Spleen (tissue), 11 donors: ENCODE results near the gene MED9. TPM values are rescaled to one million over a fixed set of nuclear protein-coding genes. Genes with fewer than 3 reads are reported as not detected.

Experiments
- DNase-seq: peaks from one replicate; pipeline ENCODE4 v3.0.0-alpha.2; 2020
- H3K27ac ChIP-seq, 8 donors: fragments of 200-600 bp; sonication (generic) in 7 of 8; 1 replicate in 4 of 8; 2 replicates in 4 of 8; pipeline versions ENCODE4 v1.5.0 to v1.8.0; 2016 to 2021; ENCODE audit warnings: inconsistent platforms in 4 of 8, mild to moderate bottlenecking in 4 of 8, moderate library complexity in 1 of 8
- H3K27me3 ChIP-seq, 7 donors: fragments of 200-600 bp; sonication (generic) in 6 of 7; replicated peaks in 1 of 7; 1 replicate in 4 of 7; 2 replicates in 3 of 7; pipeline versions ENCODE4 v1.5.0 to v1.8.0; 2016 to 2021; ENCODE audit warnings: inconsistent platforms in 3 of 7, mild to moderate bottlenecking in 1 of 7
- H3K36me3 ChIP-seq, 6 donors: fragments of 200-600 bp; sonication (generic) in 5 of 6; 1 replicate in 4 of 6; 2 replicates in 2 of 6; pipeline versions ENCODE4 v1.5.0 to v1.8.0; 2016 to 2021; ENCODE audit warnings: inconsistent platforms in 2 of 6
- H3K4me1 ChIP-seq, 6 donors: fragments of 200-600 bp; sonication (generic) in 5 of 6; 1 replicate in 3 of 6; 2 replicates in 3 of 6; pipeline versions ENCODE4 v1.5.0 to v1.8.0; 2016 to 2021; ENCODE audit warnings: inconsistent platforms in 3 of 6
- H3K4me3 ChIP-seq, 8 donors: fragments of 200-600 bp; sonication (generic) in 7 of 8; 1 replicate in 4 of 8; 2 replicates in 4 of 8; pipeline versions ENCODE4 v1.5.0 to v1.8.0; 2016 to 2021; ENCODE audit warnings: inconsistent platforms in 4 of 8, mild to moderate bottlenecking in 4 of 8, moderate library complexity in 2 of 8
- H3K9me3 ChIP-seq, 8 donors: fragments of 200-600 bp; sonication (generic) in 7 of 8; 1 replicate in 4 of 8; 2 replicates in 4 of 8; pipeline versions ENCODE4 v1.5.0 to v1.8.0; 2016 to 2021; ENCODE audit warnings: inconsistent platforms in 4 of 8
- POLR2A ChIP-seq, 3 donors: fragments of 450-650 bp; IDR thresholded peaks; one replicate each; pipeline ENCODE4 v1.5.1; 2017; ENCODE audit warnings: antibody characterized with exemption in 3 of 3, mild to moderate bottlenecking in 1 of 3
- POLR2AphosphoS5 ChIP-seq, 3 donors: sonication (generic); formaldehyde crosslinking; IDR thresholded peaks; one replicate each; pipeline ENCODE4 v1.5.1; 2017; ENCODE audit warnings: antibody characterized with exemption in 3 of 3
- WGBS, 5 donors: extraction: QIAGEN DNeasy Blood & Tissue Kit in 3 of 5; methylation state at CpG; one replicate each; pipeline versions ENCODE4 v1.1.5 to v1.1.7; 2013 to 2018; 5-methylcytosine and 5-hydroxymethylcytosine counted together
- intact Hi-C: fragments of 100-400 bp; cut with DNase I; formaldehyde crosslinking; loops from one replicate; pipeline ENCODE4 v1.15.0; 2023; ENCODE audit warnings: low total_unique reads
- polyA plus RNA-seq, 3 donors: library from polyadenylated mRNA; stranded (reverse); fragments of 200-250 nt; gene quantifications; one replicate each; pipeline ENCODE4 v1.2.1, GENCODE V29; 2013
- total RNA-seq, 7 donors: library from RNA; depleted of rRNA in 3 of 7; stranded (reverse); fragments of >200 nt in 3 of 7; fragmentation: NEBNext Ultra II Directional in 4 of 7; extraction: Animal tissue kit (Norgen Biotek cat#: 25700) in 4 of 7; gene quantifications; one replicate each; pipeline versions ENCODE4 v1.1.0 to v1.2.1, GENCODE V29; 2016 to 2021
- TF ChIP-seq, protein P1 (sequence below), 11 experiments: fragments of 200-600 bp in 7 of 11; fragments of 450-650 bp in 4 of 11; sonication (generic) in 4 of 11; IDR thresholded peaks in 8 of 11; conservative IDR thresholded peaks in 3 of 11; 1 replicate in 7 of 11; 2 replicates in 4 of 11; pipeline versions ENCODE4 v1.4.0 to v1.8.0; 2016 to 2021; ENCODE audit warnings: antibody characterized with exemption in 11 of 11, inconsistent platforms in 4 of 11, mild to moderate bottlenecking in 1 of 11
- donor health status: healthy with polysubstance abuse.
- donor health status: DM: no; HTN: no; CAD: no; lungs with moderate emphysema.
- donor health status: DM: no; HTN: no; CAD: no.
- donor health status: Bipolar disorder and iron deficiency.
- donor health status: healthy.
- donor health status: DM: no; HTN: no; CAD: no.
- donor health status: DM: yes; HTN: yes; CAD: no.

Gene MED9
- total and polyA plus RNA-seq, 10 donors = 8.5 to 19.2 (median 14.1) TPM

DNA sequence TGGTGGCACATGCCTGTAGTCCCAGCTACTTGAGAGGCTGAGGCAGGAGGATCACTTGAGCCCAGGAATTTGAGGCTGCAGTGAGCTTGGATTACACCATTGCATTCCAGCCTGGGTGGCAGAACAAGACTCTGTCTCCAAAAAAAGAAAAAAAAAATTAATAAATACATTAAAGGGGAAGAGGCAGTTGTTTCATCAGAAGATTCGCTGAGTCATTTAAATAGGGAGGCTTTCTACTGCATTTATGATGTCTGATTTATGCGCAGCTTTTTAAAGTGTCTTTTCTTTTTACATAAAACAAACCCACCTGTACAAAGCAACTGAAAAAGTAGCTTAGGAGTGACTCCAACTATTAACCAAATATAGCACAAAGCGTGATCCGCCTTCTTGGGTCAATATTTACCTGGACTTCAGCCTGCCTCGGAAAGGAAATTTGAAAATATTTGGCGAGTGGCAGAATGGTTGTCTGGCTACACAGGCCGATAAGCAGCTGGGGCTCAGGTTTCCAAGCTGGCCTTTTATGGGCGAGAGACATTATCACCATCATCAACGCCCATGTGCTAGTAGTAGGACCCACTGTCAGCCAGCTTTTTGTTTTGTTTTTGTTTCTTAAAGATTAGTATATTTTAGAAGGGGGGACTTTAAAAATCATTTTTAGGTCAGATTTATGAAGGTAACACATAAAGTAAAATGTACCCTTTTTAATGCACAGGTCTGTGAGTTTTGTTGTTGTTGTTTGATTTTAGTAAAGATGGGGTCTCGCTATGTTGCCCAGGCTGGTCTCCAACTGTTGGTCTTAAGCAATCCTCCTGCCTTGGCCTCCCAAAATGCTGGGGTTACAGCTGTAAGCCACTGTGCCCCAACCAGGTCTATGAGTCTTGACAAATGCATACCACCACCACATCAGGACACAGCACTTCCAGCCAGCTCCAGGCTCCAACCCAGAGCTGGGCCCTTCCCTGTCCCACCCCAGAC lies 61.9 kb downstream of the MED9 start:
- H3K9me3 ChIP-seq = no peaks in the 10 kb centered on the region
- 88 to 93% (median 91%) methylated on average over 10 of the region's 10 CpGs for WGBS, 5 donors
- intact Hi-C loops = no loop called here

DNA sequence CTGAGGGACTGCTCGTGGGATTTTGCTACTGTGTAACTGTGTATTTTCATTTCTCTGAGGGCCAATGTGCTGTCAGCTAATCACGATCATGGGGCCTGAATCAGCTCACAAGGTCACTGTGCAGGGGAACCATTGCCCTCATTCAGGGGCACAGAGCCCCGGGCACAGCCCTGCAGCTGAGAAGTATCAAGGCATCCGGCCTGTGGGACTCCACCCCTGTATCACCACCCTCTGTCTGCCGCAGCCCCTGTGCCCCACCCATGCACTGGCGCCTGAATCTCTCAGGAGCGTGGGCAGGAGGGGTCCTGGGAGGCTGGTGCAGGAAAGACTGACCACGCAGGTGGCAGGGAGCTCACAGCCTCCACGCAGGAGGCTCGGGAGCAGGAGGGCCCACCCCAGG lies 62.8 kb downstream of the MED9 start:
- no peak for DNase-seq
- Histone ChIP-seq H3K4me3 (no peak overlapping the region), H3K36me3 (no peaks in the 10 kb centered on the region), H3K9me3 (no peaks in the 10 kb centered on the region), H3K27ac (no peak overlapping the region), H3K4me1 (no peaks in the 10 kb centered on the region), H3K27me3 (no peaks in the 10 kb centered on the region)
- intact Hi-C loops = no loop called here
- TF ChIP-seq POLR2AphosphoS5 (IDR thresholded peaks at IDR 0.05) (no peak), POLR2A (IDR thresholded peaks at IDR 0.05) (no peak)
- TF ChIP-seq, protein P1, sequence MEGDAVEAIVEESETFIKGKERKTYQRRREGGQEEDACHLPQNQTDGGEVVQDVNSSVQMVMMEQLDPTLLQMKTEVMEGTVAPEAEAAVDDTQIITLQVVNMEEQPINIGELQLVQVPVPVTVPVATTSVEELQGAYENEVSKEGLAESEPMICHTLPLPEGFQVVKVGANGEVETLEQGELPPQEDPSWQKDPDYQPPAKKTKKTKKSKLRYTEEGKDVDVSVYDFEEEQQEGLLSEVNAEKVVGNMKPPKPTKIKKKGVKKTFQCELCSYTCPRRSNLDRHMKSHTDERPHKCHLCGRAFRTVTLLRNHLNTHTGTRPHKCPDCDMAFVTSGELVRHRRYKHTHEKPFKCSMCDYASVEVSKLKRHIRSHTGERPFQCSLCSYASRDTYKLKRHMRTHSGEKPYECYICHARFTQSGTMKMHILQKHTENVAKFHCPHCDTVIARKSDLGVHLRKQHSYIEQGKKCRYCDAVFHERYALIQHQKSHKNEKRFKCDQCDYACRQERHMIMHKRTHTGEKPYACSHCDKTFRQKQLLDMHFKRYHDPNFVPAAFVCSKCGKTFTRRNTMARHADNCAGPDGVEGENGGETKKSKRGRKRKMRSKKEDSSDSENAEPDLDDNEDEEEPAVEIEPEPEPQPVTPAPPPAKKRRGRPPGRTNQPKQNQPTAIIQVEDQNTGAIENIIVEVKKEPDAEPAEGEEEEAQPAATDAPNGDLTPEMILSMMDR (IDR thresholded peaks at IDR 0.05 in 8 of 11, conservative IDR thresholded peaks at IDR 0.05 in 3 of 11) = no peak
- 66 to 89% (median 79%) methylated on average over 10 of the region's 10 CpGs for WGBS, 5 donors

More for the DNA sequence above, 61.9 kb downstream of the MED9 start:
- DNase-seq = no peak
- Histone ChIP-seq H3K27me3 (no peaks in the 10 kb centered on the region), H3K4me1 (no peaks in the 10 kb centered on the region), H3K4me3 (no peak overlapping the region), H3K36me3 (no peaks in the 10 kb centered on the region), H3K27ac (no peak overlapping the region)
- no peak for TF ChIP-seq POLR2A (IDR thresholded peaks at IDR 0.05)
- no peak for TF ChIP-seq POLR2AphosphoS5 (IDR thresholded peaks at IDR 0.05)
- TF ChIP-seq, protein P1 (IDR thresholded peaks at IDR 0.05 in 8 of 11, conservative IDR thresholded peaks at IDR 0.05 in 3 of 11) = no peak

DNA sequence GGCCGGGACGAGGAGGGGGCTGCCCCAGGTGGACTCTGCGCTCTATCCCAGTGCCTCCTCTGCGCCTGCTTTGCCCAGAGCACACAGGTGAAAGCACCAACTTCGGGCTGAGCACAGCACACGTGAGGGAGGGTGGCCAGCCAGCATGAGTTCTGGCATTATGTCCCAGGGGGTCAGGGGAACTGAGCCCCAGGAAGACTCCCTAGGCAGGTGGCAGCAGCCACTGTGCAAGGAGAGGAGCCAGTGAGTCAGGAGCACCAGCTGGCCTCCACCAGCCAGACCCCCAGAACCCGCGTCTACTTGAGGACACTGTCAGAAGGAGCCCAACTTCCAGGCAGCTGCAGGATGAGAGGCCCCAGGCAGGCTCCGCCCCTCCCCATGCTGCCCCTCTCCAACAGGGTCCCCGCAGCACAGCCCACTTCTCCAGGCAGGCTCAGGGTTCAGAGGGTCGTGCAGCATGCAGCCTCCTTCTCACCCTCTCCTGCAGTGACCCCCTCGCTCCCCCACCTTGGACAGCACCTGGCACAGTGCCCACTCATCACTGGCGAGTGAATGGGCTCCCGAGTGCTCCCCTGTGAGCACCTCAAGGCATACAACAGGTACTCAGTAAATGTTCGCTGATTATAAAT lies 63.6 kb downstream of the MED9 start:
- Histone ChIP-seq H3K4me1 (no peaks in the 10 kb centered on the region), H3K9me3 (no peaks in the 10 kb centered on the region), H3K27ac (no peak overlapping the region), H3K4me3 (no peak overlapping the region), H3K36me3 (no peaks in the 10 kb centered on the region), H3K27me3 (no peaks in the 10 kb centered on the region)
- 73 to 85% (median 84%) methylated on average over 10 to 15 of the region's 15 CpGs for WGBS, 5 donors
- intact Hi-C loops = no loop called here
- no peak for DNase-seq
- TF ChIP-seq POLR2AphosphoS5 (IDR thresholded peaks at IDR 0.05) (no peak), POLR2A (IDR thresholded peaks at IDR 0.05) (no peak)
- TF ChIP-seq, protein P1 (IDR thresholded peaks at IDR 0.05 in 8 of 11, conservative IDR thresholded peaks at IDR 0.05 in 3 of 11) = no peak
